ENCODE measurements around the gene CSGALNACT2.

GRCh38 chr10:43194859-43195258, 56.6 kb downstream of the CSGALNACT2 start:
- TF ChIP-seq MATR3 (CRISPR knock-in tag; IDR thresholded peaks at IDR 0.05) (no peak), KLF12 (CRISPR knock-in tag; IDR thresholded peaks at IDR 0.05; ENCODE audit: borderline replicate concordance) (no peak), TCF7 (IDR thresholded peaks at IDR 0.05; ENCODE audit: low read depth) (no peak), CREM (IDR thresholded peaks at IDR 0.05) (no peak), CREM (CRISPR knock-in tag; IDR thresholded peaks at IDR 0.05) (no peak), RFX5 (IDR thresholded peaks at IDR 0.05; ENCODE audit: low read depth, low read length) (no peak), CHD4 (IDR thresholded peaks at IDR 0.05; ENCODE audit: borderline replicate concordance, low read length) (no peak), NFIB (CRISPR knock-in tag; IDR thresholded peaks at IDR 0.05; ENCODE audit: borderline replicate concordance) (no peak), MAZ (IDR thresholded peaks at IDR 0.05; ENCODE audit: borderline replicate concordance, low read depth, low read length) (no peak), MAZ (CRISPR knock-in tag; IDR thresholded peaks at IDR 0.05; ENCODE audit: low read depth) (no peak), ZNF280D (CRISPR knock-in tag; IDR thresholded peaks at IDR 0.05) (no peak), RAD51 (IDR thresholded peaks at IDR 0.05; ENCODE audit: borderline replicate concordance) (no peak), MZF1 (CRISPR knock-in tag; IDR thresholded peaks at IDR 0.05; ENCODE audit: borderline replicate concordance) (no peak), ZFP62 (CRISPR knock-in tag; IDR thresholded peaks at IDR 0.05) (no peak)
- TF ChIP-seq, protein P1, sequence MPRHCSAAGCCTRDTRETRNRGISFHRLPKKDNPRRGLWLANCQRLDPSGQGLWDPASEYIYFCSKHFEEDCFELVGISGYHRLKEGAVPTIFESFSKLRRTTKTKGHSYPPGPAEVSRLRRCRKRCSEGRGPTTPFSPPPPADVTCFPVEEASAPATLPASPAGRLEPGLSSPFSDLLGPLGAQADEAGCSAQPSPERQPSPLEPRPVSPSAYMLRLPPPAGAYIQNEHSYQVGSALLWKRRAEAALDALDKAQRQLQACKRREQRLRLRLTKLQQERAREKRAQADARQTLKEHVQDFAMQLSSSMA (CRISPR knock-in tag; IDR thresholded peaks at IDR 0.05): no peak

All from HepG2 (cell line).